GM12865 (cell line): ENCODE data around the gene CBFA2T3.

Source experiments
- DNase-seq: peaks from one replicate; pipeline ENCODE4 v3.0.0; 2010; ENCODE audit warnings: low read depth
- H3K4me3 ChIP-seq: 2 replicates; pipeline ENCODE4 v1.5.1; 2011; ENCODE audit warnings: mild to moderate bottlenecking, low read depth, low read length, control low read depth
- TF ChIP-seq, protein P1 (sequence below): IDR thresholded peaks from 2 replicates; pipeline ENCODE4 v1.5.1; 2011; ENCODE audit warnings: low read length, control low read depth, low read depth, inconsistent platforms; ENCODE audit not compliant: insufficient read depth; ENCODE audit errors: missing control alignments

CBFA2T3 gene

GRCh38 chr16:88939245-88939971 lies 37.6 kb downstream of the CBFA2T3 start:
- peak overlapping the region; percentile 7 for H3K4me3 ChIP-seq
- no peak for DNase-seq

DNA sequence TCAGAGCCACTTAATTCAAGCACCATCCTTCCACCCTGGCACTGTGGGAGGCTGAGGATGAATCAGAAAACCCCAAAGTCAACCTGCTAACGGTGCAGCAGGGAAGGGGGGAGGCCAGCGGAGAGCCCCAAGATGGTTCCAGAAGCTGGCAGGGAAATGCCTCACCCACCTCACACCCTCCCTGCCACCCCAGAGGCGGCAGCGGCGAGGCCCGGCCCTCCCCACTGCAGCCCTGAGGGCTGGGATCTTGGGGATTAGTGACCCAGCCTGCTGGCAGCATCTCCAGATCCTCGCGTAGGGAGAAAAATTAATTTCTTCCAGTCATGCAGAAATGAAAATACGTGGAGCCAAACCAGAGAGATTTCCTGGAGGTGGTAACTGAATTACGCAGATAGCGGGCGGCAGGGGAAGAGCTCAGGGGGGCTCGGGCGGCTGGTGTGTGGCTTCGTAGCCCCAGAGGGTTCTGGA lies 38.2 kb downstream of the CBFA2T3 start:
- DNase-seq, result no peak
- TF ChIP-seq, protein P1, sequence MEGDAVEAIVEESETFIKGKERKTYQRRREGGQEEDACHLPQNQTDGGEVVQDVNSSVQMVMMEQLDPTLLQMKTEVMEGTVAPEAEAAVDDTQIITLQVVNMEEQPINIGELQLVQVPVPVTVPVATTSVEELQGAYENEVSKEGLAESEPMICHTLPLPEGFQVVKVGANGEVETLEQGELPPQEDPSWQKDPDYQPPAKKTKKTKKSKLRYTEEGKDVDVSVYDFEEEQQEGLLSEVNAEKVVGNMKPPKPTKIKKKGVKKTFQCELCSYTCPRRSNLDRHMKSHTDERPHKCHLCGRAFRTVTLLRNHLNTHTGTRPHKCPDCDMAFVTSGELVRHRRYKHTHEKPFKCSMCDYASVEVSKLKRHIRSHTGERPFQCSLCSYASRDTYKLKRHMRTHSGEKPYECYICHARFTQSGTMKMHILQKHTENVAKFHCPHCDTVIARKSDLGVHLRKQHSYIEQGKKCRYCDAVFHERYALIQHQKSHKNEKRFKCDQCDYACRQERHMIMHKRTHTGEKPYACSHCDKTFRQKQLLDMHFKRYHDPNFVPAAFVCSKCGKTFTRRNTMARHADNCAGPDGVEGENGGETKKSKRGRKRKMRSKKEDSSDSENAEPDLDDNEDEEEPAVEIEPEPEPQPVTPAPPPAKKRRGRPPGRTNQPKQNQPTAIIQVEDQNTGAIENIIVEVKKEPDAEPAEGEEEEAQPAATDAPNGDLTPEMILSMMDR, result no peak
- peak overlapping the region; percentile 7 for H3K4me3 ChIP-seq

More at GRCh38 chr16:88939245-88939971, 37.6 kb downstream of the CBFA2T3 start:
- TF ChIP-seq, protein P1, result no peak

GRCh38 chr16:88938119-88938776 lies 38.8 kb downstream of the CBFA2T3 start:
- H3K4me3 ChIP-seq, result no peak overlapping the region

GRCh38 chr16:88937206-88937621 lies 39.8 kb downstream of the CBFA2T3 start:
- no peak for DNase-seq
- no peak overlapping the region for H3K4me3 ChIP-seq
- TF ChIP-seq, protein P1, result no peak

More at GRCh38 chr16:88938119-88938776, 38.8 kb downstream of the CBFA2T3 start:
- TF ChIP-seq, protein P1, result no peak
- DNase-seq, result no peak

DNA sequence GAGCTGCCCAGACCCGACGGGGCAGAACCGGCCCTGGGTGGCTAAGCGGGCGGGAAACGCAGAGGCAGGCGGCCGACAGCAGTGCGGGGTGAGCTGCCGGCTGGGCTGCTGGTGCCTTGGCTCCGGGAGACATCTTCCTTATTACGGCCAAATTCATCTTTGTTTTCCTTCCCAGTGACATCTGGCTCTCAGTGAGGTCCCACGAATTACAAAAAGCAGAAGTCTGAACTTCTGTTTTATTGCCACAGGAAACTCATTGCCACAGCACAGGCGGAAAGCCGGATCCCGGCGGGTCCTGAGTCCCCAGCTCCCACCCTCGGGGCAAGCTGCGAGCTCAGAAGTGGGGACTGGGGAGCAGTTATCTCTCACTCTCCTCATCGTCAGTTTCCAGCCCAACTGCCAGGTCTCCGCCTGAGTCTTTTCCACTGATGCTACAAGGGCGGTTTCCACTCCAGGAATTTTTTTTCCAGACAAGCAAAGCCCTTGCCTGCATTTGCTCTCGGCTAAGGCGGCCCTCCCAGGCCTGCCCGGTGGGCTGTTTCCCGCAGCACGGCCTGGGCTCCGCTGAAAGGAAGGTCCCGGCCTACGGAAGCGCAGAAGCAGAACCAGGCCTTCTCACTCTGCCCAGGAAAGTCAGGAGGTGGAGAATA lies 40.3 kb downstream of the CBFA2T3 start:
- TF ChIP-seq, protein P1, result no peak
- H3K4me3 ChIP-seq, result no peak overlapping the region
- no peak for DNase-seq

DNA sequence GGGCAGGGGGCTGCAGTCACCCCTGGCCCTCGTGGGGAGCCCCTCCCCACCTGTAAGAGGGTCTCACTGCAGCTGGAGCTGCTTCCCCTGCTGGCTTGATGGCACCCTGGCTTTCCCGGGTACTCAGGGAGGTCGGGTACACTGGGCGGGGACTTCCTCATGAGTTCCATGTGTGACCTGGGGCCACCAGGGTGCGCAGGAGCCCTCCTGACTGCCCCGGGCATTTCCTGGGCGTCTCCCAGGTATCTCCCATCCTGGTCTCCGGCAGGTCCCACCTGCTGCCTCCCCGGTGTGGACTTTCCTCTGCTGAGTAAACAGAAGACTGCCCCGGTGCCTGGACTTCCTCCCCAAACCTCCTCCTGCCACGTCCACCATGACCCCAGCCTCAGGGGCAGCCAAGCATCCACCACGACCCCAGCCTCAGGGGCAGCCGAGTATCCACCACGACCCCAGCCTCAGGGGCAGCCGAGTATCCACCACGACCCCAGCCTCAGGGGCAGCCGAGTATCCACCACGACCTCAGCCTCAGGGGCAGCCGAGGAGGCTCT lies 40.9 kb downstream of the CBFA2T3 start:
- peak; percentile 48 for DNase-seq
- no peak overlapping the region for H3K4me3 ChIP-seq
- TF ChIP-seq, protein P1, result peak; percentile 25
